ENCODE data around the gene CLDN9.
A peak's percentile ranks its signal among the peaks of the same experiment; 100 is the strongest.

The CLDN9 gene

GRCh38 chr16:3017344-3017743 is 4.6 kb downstream of the CLDN9 start:
- no peak for TF ChIP-seq PATZ1 (CRISPR knock-in tag; IDR thresholded peaks at IDR 0.05; ENCODE audit: borderline replicate concordance)
- TF ChIP-seq CSRNP3 (CRISPR knock-in tag; IDR thresholded peaks at IDR 0.05), result no peak
- no peak for TF ChIP-seq SNAI2 (CRISPR knock-in tag; IDR thresholded peaks at IDR 0.05)
- no peak for ATAC-seq

GRCh38 chr16:3017794-3018506 is 5.2 kb downstream of the CLDN9 start, which contains the start of gene CLDN6:
Gene CLDN6 (minus strand): TSS chr16:3018183. CDS start chr16:3016021, 2,162 bp downstream.
- no peak for ATAC-seq
- TF ChIP-seq RARB (CRISPR knock-in tag; IDR thresholded peaks at IDR 0.05), result no peak
- no peak for TF ChIP-seq ARNTL (CRISPR knock-in tag; IDR thresholded peaks at IDR 0.05; ENCODE audit: borderline replicate concordance, low read depth)
- no peak for TF ChIP-seq PATZ1 (CRISPR knock-in tag; IDR thresholded peaks at IDR 0.05; ENCODE audit: borderline replicate concordance)
- TF ChIP-seq OSR1 (CRISPR knock-in tag; IDR thresholded peaks at IDR 0.05), result no peak
- no peak for TF ChIP-seq GLIS3 (CRISPR knock-in tag; IDR thresholded peaks at IDR 0.05)
- TF ChIP-seq CSDC2 (CRISPR knock-in tag; IDR thresholded peaks at IDR 0.05), result no peak
- TF ChIP-seq TCF4 (CRISPR knock-in tag; IDR thresholded peaks at IDR 0.05; ENCODE audit: borderline replicate concordance), result no peak

- TF ChIP-seq ZC3H10 (CRISPR knock-in tag; IDR thresholded peaks at IDR 0.05) (no peak), ZFP3 (CRISPR knock-in tag; IDR thresholded peaks at IDR 0.05) (no peak), ZFP30 (CRISPR knock-in tag; IDR thresholded peaks at IDR 0.05) (no peak), OSR1 (CRISPR knock-in tag; IDR thresholded peaks at IDR 0.05) (no peak), CSRNP3 (CRISPR knock-in tag; IDR thresholded peaks at IDR 0.05) (no peak), POU6F1 (CRISPR knock-in tag; IDR thresholded peaks at IDR 0.05; ENCODE audit: borderline replicate concordance, low read depth) (no peak), ISL1 (CRISPR knock-in tag; IDR thresholded peaks at IDR 0.05) (no peak), CREB5 (CRISPR knock-in tag; IDR thresholded peaks at IDR 0.05; ENCODE audit: low read depth) (no peak)
- ATAC-seq, result no peak
Observed at GRCh38 chr16:3019594-3020246, 7.0 kb downstream of the CLDN9 start.

- peak; percentile 2; the same call in 2 of the 3 replicates for ATAC-seq
- no peak for TF ChIP-seq CSRNP3 (CRISPR knock-in tag; IDR thresholded peaks at IDR 0.05)
- TF ChIP-seq CSDC2 (CRISPR knock-in tag; IDR thresholded peaks at IDR 0.05), result 0 out of 2 replicates have a peak, but pooled peaks have one; percentile 16
- no peak for TF ChIP-seq TOX (CRISPR knock-in tag; IDR thresholded peaks at IDR 0.05; ENCODE audit: borderline replicate concordance)
- TF ChIP-seq SNAI2 (CRISPR knock-in tag; IDR thresholded peaks at IDR 0.05), result no peak
Observed at GRCh38 chr16:3020247-3020603, 7.5 kb downstream of the CLDN9 start, which contains the start of gene TNFRSF12A. Gene TNFRSF12A (plus strand): TSS chr16:3020368. CDS start chr16:3020398, 30 bp downstream.

Data from SK-N-SH treated with all-trans-retinoic acid at 6 μM for 48 hours (cell line).